Lung microvascular endothelial cell (primary cell): ENCODE data around the gene DNAH9. TPM values are rescaled to one million over a fixed set of nuclear protein-coding genes. Genes with fewer than 3 reads are reported as not detected.
"Not testable (repeated sequence)": the region's sequence is repeated elsewhere in the genome, so short reads cannot be mapped to it uniquely, and the experiment has no call there.

ENCODE experiments used
- DNase-seq, 2 donors: peaks; one replicate each; pipeline versions ENCODE4 v3.0.0 to v3.0.0-alpha.2; 2010; ENCODE audit warnings: low read depth in 2 of 2
- total RNA-seq: library from RNA; depleted of rRNA; stranded (reverse); fragments of >200 nt; gene quantifications from 2 replicates; pipeline ENCODE4 v1.2.1, GENCODE V29; 2014

DNAH9 gene
- total RNA-seq, 1 donor from 2014 or later, result not detected

DNA sequence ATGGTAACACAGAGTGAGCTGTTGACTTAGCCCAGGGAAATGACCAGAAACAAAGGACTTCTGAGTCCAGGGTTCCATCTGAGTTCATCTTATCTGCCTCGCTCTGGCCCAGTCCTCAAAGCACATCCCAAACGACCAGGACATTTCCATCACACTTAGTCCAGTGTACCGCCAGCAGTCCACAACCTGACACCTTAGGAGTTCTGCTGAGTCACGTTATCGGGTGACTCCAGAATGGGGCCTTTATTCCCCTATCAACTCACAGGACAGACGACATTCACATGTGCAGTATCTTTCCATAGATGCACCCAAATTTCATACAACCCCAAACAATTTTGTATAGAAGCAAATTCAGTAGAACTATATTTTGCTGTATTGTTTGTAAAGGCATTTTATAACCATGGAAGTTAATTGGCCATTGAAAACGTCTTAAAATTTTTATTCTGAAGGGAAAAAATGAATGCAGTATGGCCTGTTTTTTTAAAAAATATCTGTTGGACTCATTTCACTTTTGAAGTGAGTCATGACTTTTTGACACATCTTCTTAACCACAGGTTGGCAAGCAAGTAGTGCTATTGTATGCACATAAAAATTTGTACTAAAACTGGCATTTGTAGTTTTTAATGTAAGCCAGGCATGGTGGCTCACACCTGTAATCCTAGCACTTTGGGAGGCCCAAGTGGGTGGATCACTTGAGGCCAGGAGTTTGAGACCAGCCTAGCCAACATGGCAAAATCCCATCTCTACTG lies 352.7 kb downstream of the DNAH9 start:
- no peak for DNase-seq

- no peak for DNase-seq
These were observed 354.3 kb downstream of the DNAH9 start for GRCh38 chr17:11952610-11953009.

GRCh38 chr17:11953924-11954323 lies 355.7 kb downstream of the DNAH9 start:
- DNase-seq, result no peak

DNA sequence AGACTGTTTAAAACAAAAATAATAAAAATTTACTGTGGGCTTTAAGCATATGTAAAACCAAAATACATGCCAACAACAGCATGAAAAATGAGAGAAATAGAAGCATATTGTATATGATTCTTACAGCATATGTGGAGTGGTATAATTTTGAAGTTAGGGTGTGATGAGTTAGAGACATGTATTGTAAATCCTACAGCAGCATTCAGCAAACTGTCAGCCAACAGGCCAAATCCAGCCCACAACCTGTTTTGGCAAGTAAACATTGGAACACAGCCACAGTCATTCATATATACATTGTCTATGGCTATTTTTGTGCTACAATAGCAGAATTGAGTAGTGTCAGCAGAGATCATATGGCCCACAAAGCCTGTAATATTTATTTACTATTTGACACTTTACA lies 356.7 kb downstream of the DNAH9 start:
- no peak for DNase-seq

- no peak for DNase-seq
These were observed 371.3 kb downstream of the DNAH9 start for GRCh38 chr17:11969565-11969964.

- not testable (repeated sequence) for DNase-seq
These were observed 374.5 kb downstream of the DNAH9 start for GRCh38 chr17:11972741-11973140.

- DNase-seq, result no peak
These were observed 381.5 kb downstream of the DNAH9 start for GRCh38 chr17:11979795-11980194.

DNA sequence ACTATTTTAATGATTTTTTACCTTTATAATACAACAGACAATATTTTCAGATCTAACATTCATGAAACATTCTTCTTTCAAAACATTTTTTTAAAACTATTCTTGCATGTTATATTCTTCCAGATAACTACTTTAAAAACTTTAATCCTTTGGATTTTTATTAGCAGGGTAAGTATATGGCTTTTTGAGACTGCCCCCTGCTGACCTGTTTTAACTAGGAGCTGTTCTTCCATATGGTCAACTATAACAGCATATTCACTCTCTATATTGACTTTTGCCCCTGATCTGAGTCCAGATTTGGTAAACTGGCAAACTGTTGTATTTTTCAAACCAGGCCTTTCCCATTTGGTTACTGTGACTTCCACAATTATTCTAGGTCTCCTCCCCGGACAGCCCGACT lies 382.5 kb downstream of the DNAH9 start:
- DNase-seq, result peak; percentile 8 to 16

- DNase-seq, result no peak
These were observed 383.6 kb downstream of the DNAH9 start for GRCh38 chr17:11981862-11982261.

GRCh38 chr17:11986179-11986941 lies 388.1 kb downstream of the DNAH9 start:
- no peak for DNase-seq

DNA sequence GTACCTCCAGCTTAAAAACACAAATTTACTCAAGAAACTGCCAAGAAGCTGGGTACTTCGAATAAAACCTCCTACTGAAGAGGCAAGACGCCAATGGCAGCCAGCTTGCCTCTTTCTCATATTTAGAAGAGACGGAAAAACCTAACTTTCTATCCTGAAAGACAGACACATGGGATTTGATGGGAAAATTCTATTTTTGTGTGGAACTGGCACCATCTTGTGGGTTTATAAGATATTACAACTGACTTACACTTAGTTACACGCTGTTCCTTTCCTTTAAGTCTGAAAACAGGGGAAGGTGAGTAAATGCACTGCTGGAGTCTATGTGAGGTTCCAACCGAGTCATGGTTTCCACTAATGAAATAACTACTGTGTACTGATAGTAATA lies 388.7 kb downstream of the DNAH9 start:
- DNase-seq, result peak; percentile 62

GRCh38 chr17:11990363-11990983 lies 392.2 kb downstream of the DNAH9 start:
- no peak for DNase-seq

GRCh38 chr17:11991461-11991860 lies 393.2 kb downstream of the DNAH9 start:
- DNase-seq, result no peak

- DNase-seq, result peak; percentile 38 to 43
These were observed 398.5 kb downstream of the DNAH9 start for GRCh38 chr17:11996722-11997146.

- peak; percentile 96 to 97 for DNase-seq
These were observed 399.1 kb downstream of the DNAH9 start, which contains the start of gene ZNF18 for GRCh38 chr17:11997147-11997971. Gene ZNF18, minus strand, starts transcription at chr17:11997475. Its CDS starts 4,646 bp downstream, at chr17:11992829.

DNA sequence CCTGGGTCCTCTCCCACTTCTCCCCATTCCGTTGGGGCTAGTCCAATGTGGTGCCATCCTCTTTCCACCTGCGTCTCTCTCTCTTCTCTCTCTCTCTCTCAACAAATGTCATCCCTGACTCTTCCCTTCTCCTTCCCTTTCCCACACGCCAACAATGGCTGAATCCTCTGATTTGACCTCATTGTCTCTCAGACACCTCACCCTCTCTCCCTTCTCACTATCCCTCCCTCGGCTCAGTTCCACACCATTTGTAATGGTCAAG lies 399.6 kb downstream of the DNAH9 start:
- DNase-seq, result peak in 1 of 2 donors; percentile 2

DNA sequence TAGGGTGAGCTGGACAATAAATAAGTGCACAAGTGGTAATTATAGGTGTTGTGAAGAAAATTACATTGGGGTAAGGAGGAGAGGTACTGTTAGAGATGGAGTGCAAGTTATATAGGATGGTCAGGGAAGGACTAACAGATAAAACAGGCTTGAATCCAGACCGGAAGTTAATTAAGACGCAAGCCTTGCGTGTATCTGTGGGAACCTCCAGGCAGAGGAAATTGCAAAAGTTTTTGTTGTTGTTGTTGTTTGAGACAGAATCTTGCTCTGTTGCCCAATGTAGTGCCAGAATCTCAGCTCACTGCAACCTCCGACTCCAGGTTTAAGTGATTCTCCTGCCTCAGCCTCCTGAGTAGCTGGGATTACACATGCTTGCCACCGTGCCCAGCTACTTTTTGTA lies 401.4 kb downstream of the DNAH9 start:
- DNase-seq, result peak in 1 of 2 donors; percentile 8

DNA sequence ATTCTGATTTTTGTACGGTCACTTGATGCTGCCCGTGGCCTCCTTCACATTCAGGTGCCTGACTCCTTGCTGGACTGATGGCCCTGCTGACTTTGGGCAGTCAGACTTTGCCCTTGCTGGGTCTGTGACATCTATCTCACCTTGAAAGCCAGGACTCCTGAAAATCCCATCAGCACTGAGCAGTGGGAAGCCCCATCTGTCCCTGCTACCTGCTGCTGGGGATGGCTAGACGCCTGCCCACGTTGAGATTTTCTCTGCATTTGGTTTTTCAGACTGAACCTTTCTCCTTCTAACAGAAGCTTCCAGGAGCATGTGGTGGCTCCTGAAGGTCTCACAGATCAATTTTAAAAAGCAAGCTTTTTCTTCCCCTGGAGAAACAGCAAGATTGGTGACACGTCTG lies 409.2 kb downstream of the DNAH9 start:
- no peak for DNase-seq
